Activated CD4-positive, alpha-beta T cell treated with anti-CD3 and anti-CD28 coated beads, Interleukin-2, amount 10 ng/mL, durations not matched to agents 7 days and 5 days (primary cell): ENCODE results near the gene C20orf144. TPM values are rescaled to one million over a fixed set of nuclear protein-coding genes. Genes with fewer than 3 reads are reported as not detected.
A peak's percentile ranks its signal among the peaks of the same experiment; 100 is the strongest.

ENCODE experiments used
- CTCF ChIA-PET: fragments of 350-600 bp; sonication (Branson Sonifier 250); formaldehyde crosslinking; loops from one replicate; lab custom pipeline; 2021; ENCODE audit warnings: antibody characterized with exemption; lab: Charles Lee
- POLR2A ChIA-PET: fragments of 350-600 bp; sonication (Branson Sonifier 250); formaldehyde crosslinking; loops from one replicate; lab custom pipeline; 2021; ENCODE audit warnings: antibody characterized with exemption; lab: Charles Lee
- DNase-seq: peaks from one replicate; pipeline ENCODE4 v3.0.0-alpha.2; 2020
- H3K27ac Mint-ChIP-seq: one replicate; pipeline ENCODE4 v1.8.0; 2021; ENCODE audit warnings: mild to moderate bottlenecking, moderate library complexity, mixed read lengths
- H3K27me3 Mint-ChIP-seq: one replicate; pipeline ENCODE4 v1.8.0; 2021; ENCODE audit warnings: mixed read lengths
- H3K36me3 Mint-ChIP-seq: one replicate; pipeline ENCODE4 v1.8.0; 2021; ENCODE audit warnings: low read depth, mixed read lengths
- H3K4me1 Mint-ChIP-seq: one replicate; pipeline ENCODE4 v1.8.0; 2021; ENCODE audit warnings: mixed read lengths
- H3K4me3 Mint-ChIP-seq: one replicate; pipeline ENCODE4 v1.8.0; 2021; ENCODE audit warnings: mild to moderate bottlenecking, moderate library complexity, mixed read lengths
- H3K9me3 Mint-ChIP-seq: one replicate; pipeline ENCODE4 v1.8.0; 2021; ENCODE audit warnings: mixed read lengths
- total RNA-seq, 2 experiments: library from RNA; stranded (reverse); gene quantifications; one replicate each; pipeline ENCODE4 v1.2.3, GENCODE V29; 2021

Gene C20orf144
- total RNA-seq, 2 experiments from 2014 or later: 0.15 to 0.25 TPM

DNA sequence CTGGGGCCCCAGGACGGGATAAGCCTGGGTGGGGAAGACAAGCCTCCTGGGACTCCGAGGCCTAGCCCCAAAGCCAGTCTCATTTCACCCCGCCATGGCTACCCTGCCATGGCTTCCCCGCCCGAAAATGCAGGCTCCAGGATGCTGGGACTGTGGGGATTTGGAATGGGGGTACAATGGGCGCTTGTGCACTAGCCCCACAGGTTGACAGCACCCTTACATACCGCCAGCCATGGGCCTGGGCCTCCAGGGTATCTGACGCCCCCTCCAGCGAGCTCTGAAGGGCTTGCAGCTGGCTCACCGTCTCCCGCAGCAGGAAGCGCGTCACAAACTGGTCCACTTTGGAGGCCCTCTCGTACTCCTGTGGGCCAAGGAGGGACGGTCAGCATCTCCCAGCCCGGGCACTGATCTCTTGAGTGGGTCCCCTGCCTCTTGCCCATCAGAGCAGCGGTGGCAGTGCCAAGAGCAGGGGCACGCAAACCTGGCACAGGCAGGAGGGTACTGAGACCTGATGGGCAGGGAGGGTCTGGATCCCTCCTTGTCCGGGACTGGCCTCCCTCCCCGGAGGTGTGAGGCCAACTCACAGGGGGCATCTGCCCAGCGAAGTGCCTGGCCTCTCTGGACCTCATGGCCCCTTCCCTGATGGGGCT is 2.0 kb upstream of the C20orf144 start:
- H3K27me3 Mint-ChIP-seq: no peaks in the 10 kb centered on the region
- peaks cover 6% of the 10 kb centered on the region for H3K36me3 Mint-ChIP-seq
- no peak overlapping the region for H3K27ac Mint-ChIP-seq
- no peaks in the 10 kb centered on the region for H3K9me3 Mint-ChIP-seq
- no peak for DNase-seq
- POLR2A ChIA-PET: no interaction called here
- CTCF ChIA-PET: interaction anchor here (0.8 kb wide), 1 partner anchor 134 kb away, joined by 3 read pairs; no protein-coding TSS in a partner anchor
- no peak overlapping the region for H3K4me3 Mint-ChIP-seq
- H3K4me1 Mint-ChIP-seq: peaks cover 25% of the 10 kb centered on the region

DNA sequence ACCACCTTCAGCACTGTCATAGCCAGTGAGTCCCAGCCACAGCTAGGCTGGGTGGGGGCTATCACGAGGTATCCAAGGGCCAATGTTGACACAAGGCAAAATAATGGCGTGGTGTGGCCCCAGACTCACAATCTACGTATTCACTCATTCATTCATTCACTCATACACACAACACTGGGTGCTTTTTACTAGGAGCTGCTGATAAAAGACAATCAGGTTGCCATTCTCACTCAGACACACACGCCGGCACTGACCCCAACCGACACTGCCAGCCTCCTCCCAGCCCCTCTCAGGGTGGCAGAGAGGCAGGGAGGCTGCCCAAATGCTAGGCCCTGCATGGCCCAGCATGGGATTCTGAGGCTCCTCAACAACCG is 1.5 kb upstream of the C20orf144 start:
- H3K4me1 Mint-ChIP-seq: peaks cover 30% of the 10 kb centered on the region
- ChIA-PET POLR2A (no interaction called here), CTCF (interaction anchor here (0.8 kb wide), 1 partner anchor 134 kb away, joined by 3 read pairs; no protein-coding TSS in a partner anchor)
- no peaks in the 10 kb centered on the region for H3K27me3 Mint-ChIP-seq
- no peak overlapping the region for H3K4me3 Mint-ChIP-seq
- H3K27ac Mint-ChIP-seq: no peak overlapping the region
- H3K9me3 Mint-ChIP-seq: no peaks in the 10 kb centered on the region
- no peak for DNase-seq
- peaks cover 6% of the 10 kb centered on the region for H3K36me3 Mint-ChIP-seq

DNA sequence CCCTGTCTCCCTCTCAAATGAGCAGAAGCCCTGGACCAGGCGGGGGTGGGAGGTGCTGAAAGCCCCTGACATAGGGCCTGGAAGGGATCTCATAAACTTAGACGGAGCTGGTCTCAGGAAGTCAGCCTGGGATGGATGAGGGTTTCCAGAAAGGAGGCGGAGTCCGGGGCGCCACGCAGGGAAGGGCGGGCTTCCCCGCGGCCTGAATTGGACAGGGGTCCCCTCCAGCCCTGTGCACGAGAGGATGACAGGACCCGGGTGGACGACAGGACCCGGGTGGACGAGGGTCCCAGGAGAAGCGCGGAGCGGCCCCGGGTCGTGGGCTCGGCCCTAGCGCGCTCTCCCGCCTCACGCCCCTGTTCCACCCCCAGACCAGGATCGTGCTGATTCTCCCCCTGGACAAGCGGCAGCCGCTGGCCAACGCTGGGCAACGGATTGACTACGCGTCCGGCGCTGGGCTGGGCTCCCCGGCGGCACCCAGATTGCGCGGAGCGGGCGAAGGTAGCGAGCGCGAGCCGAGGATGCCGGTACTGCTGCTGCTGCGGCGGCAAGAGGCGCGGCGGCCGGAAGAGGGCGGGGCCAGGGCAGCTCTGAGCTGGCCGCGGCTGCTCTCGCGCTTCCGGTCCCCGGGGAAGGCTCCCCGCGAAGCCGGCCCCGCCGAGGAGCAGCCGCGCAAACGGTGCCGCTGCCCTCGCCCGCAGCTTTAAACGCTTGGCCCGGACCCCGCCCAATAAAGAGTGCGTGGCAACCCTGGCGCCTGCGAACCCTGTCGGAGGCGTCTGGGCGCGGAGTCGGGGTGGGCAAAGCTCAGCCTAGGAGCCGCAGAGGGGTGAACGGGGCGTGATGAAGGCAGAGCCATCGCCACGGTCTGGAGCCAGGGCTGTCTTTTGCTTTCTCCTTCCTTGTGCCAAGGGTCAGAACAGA is 1.3 kb downstream of the C20orf144 start:
- CTCF ChIA-PET: interaction anchor here (0.6 to 6.9 kb wide), 6 partner anchors 10 to 1244 kb away, joined by 3 to 115 read pairs (median 4); no protein-coding TSS in a partner anchor
- H3K27ac Mint-ChIP-seq: peak overlapping the region; percentile 94
- POLR2A ChIA-PET: interaction anchor here (0.6 to 1.2 kb wide), 3 partner anchors 22 to 81 kb away, joined by 3 read pairs; partner anchors contain the start of gene ZNF341

GRCh38 chr20:33664085-33664761 is 2.1 kb downstream of the C20orf144 start:
- peaks cover 54% of the 10 kb centered on the region for H3K4me1 Mint-ChIP-seq
- ChIA-PET CTCF (interaction anchor here (0.6 to 6.9 kb wide), 8 partner anchors 11 to 219 kb away, joined by 3 to 115 read pairs (median 3); partner anchors contain the start of gene E2F1), POLR2A (interaction anchor here (0.7 to 1.2 kb wide), 3 partner anchors 21 to 68 kb away, joined by 3 to 4 read pairs (median 3); partner anchors contain the start of genes PXMP4 and ZNF341)
- H3K27ac Mint-ChIP-seq: peak overlapping the region; percentile 94
- peak overlapping the region; percentile 76 for H3K4me3 Mint-ChIP-seq
- peaks cover 15% of the 10 kb centered on the region for H3K36me3 Mint-ChIP-seq
- H3K9me3 Mint-ChIP-seq: no peaks in the 10 kb centered on the region
- no peaks in the 10 kb centered on the region for H3K27me3 Mint-ChIP-seq
- DNase-seq: no peak

More for the DNA sequence above, 1.3 kb downstream of the C20orf144 start:
- Mint-ChIP-seq H3K9me3 (no peaks in the 10 kb centered on the region), H3K36me3 (peaks cover 12% of the 10 kb centered on the region), H3K27me3 (no peaks in the 10 kb centered on the region), H3K4me3 (peak overlapping the region; percentile 76), H3K4me1 (peaks cover 46% of the 10 kb centered on the region)
- DNase-seq: peak; percentile 88

- peak overlapping the region; percentile 76 for H3K4me3 Mint-ChIP-seq
- peaks cover 15% of the 10 kb centered on the region for H3K36me3 Mint-ChIP-seq
- peak overlapping the region; percentile 94 for H3K27ac Mint-ChIP-seq
- H3K27me3 Mint-ChIP-seq: no peaks in the 10 kb centered on the region
- ChIA-PET POLR2A (interaction anchor here (0.7 kb wide), 1 partner anchor 55 kb away, joined by 4 read pairs; the partner anchor contains the start of gene PXMP4), CTCF (interaction anchor here (0.6 to 6.9 kb wide), 6 partner anchors 10 to 216 kb away, joined by 3 to 115 read pairs (median 3); partner anchors contain the start of gene E2F1)
- peaks cover 55% of the 10 kb centered on the region for H3K4me1 Mint-ChIP-seq
- no peak for DNase-seq
- H3K9me3 Mint-ChIP-seq: no peaks in the 10 kb centered on the region
These were observed 2.6 kb downstream of the C20orf144 start for GRCh38 chr20:33664762-33665144.

GRCh38 chr20:33666293-33667244 is 4.4 kb downstream of the C20orf144 start, which contains the start of gene ACTL10:
Gene ACTL10, plus strand, starts transcription at chr20:33666943. Its CDS starts 555 bp downstream, at chr20:33667498.
- H3K4me3 Mint-ChIP-seq: peak within 1 kb of the TSS; percentile 86
- POLR2A ChIA-PET: no interaction called here
- H3K4me1 Mint-ChIP-seq: peaks cover 59% of the 10 kb centered on the region
- peaks cover 23% of the 10 kb centered on the region for H3K36me3 Mint-ChIP-seq
- no peaks in the 10 kb centered on the region for H3K27me3 Mint-ChIP-seq
- CTCF ChIA-PET: interaction anchor here (0.7 to 6.9 kb wide), 17 partner anchors 8 to 265 kb away, joined by 3 to 115 read pairs (median 5); partner anchors contain the start of genes CDK5RAP1 and SNTA1
- peak within 1 kb of the TSS; percentile 97 for H3K27ac Mint-ChIP-seq
- no peaks in the 10 kb centered on the region for H3K9me3 Mint-ChIP-seq
- DNase-seq: peak; percentile 78

- POLR2A ChIA-PET: interaction anchor here (0.6 kb wide), 1 partner anchor 11 kb away, joined by 3 read pairs; no protein-coding TSS in a partner anchor
- Mint-ChIP-seq H3K4me1 (peaks cover 61% of the 10 kb centered on the region), H3K27ac (peak overlapping the region; percentile 79), H3K4me3 (peak overlapping the region; percentile 74), H3K36me3 (peaks cover 28% of the 10 kb centered on the region), H3K27me3 (no peaks in the 10 kb centered on the region), H3K9me3 (no peaks in the 10 kb centered on the region)
- CTCF ChIA-PET: interaction anchor here (0.5 to 6.9 kb wide), 29 partner anchors 9 to 627 kb away, joined by 3 to 115 read pairs (median 5); partner anchors contain the start of genes CDK5RAP1, PXMP4, SNTA1 and ZNF341
- peak; percentile 35 for DNase-seq
These were observed 5.1 kb downstream of the C20orf144 start for GRCh38 chr20:33667245-33667675.

DNA sequence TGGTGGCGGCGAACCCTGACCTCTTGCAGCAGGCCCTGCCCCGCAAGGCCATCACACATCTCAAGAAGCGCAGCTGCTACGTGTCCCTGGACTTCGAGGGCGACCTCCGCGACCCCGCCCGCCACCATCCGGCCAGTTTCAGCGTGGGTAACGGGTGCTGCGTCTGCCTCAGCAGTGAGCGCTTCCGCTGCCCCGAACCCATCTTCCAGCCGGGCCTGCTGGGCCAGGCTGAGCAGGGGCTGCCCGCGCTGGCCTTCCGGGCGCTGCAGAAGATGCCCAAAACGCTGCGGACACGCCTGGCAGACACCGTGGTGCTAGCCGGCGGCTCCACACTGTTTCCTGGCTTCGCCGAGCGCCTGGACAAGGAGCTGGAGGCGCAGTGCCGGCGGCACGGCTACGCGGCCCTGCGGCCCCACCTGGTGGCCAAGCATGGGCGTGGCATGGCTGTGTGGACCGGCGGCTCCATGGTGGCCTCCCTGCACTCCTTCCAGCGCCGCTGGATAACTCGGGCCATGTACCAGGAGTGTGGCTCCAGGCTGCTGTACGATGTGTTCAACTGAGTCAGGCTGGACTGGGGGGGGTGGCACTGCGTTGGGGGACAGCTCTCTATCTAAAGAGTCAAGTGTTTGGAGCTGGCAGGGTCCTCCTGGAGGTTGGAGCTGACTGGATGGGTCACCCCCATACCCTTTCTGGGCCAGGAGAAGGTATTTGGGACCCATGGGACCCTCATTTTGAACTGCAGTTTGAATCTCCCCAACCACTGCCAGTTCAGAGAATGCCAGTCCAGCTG is 5.7 kb downstream of the C20orf144 start:
- ChIA-PET POLR2A (interaction anchor here (0.5 to 0.6 kb wide), 2 partner anchors 11 to 150 kb away, joined by 3 read pairs; no protein-coding TSS in a partner anchor), CTCF (interaction anchor here (0.5 to 6.9 kb wide), 31 partner anchors 9 to 627 kb away, joined by 3 to 115 read pairs (median 5); partner anchors contain the start of genes CDK5RAP1, PXMP4, SNTA1 and ZNF341)
- H3K27ac Mint-ChIP-seq: peak overlapping the region; percentile 79
- peak overlapping the region; percentile 74 for H3K4me3 Mint-ChIP-seq
- no peaks in the 10 kb centered on the region for H3K27me3 Mint-ChIP-seq
- H3K36me3 Mint-ChIP-seq: peaks cover 29% of the 10 kb centered on the region
- peaks cover 62% of the 10 kb centered on the region for H3K4me1 Mint-ChIP-seq
- no peaks in the 10 kb centered on the region for H3K9me3 Mint-ChIP-seq
- DNase-seq: peak; percentile 75

- Mint-ChIP-seq H3K4me3 (peak overlapping the region; percentile 74), H3K27me3 (no peaks in the 10 kb centered on the region), H3K4me1 (peaks cover 67% of the 10 kb centered on the region), H3K27ac (peak overlapping the region; percentile 31), H3K9me3 (no peaks in the 10 kb centered on the region), H3K36me3 (peaks cover 30% of the 10 kb centered on the region)
- no peak for DNase-seq
- CTCF ChIA-PET: interaction anchor here (0.5 to 6.9 kb wide), 26 partner anchors 10 to 1598 kb away, joined by 3 to 115 read pairs (median 5); partner anchors contain the start of genes CDK5RAP1, PXMP4, SNTA1 and ZNF341
- POLR2A ChIA-PET: no interaction called here
These were observed 6.5 kb downstream of the C20orf144 start for GRCh38 chr20:33668466-33669155.
